HepG2 (cell line): ENCODE data around the gene NAPB. TPM values are rescaled to one million over a fixed set of nuclear protein-coding genes. Genes with fewer than 3 reads are reported as not detected.

ENCODE experiments used
- GFI1 ChIP-seq: sonication (generic); formaldehyde crosslinking; IDR thresholded peaks from 2 replicates; pipeline ENCODE4 v1.5.0; 2020; ENCODE audit warnings: missing genetic modification reagents, mild to moderate bottlenecking, borderline replicate concordance
- ISX ChIP-seq: sonication (generic); formaldehyde crosslinking; conservative IDR thresholded peaks from 2 replicates; pipeline ENCODE4 v1.5.0; 2020; ENCODE audit warnings: missing genetic modification reagents
- MIER3 ChIP-seq: IDR thresholded peaks from 2 replicates; pipeline ENCODE4 v1.6.1; 2016; ENCODE audit warnings: missing compliant biosample characterization, borderline replicate concordance
- POLR2G ChIP-seq: fragments of 200-400 bp; formaldehyde crosslinking; IDR thresholded peaks from 2 replicates; pipeline ENCODE4 v1.6.1; 2018; ENCODE audit warnings: mild to moderate bottlenecking, low read depth, low read length, moderate library complexity
- RBFOX2 ChIP-seq: fragments of 200-400 bp; formaldehyde crosslinking; IDR thresholded peaks from 2 replicates; pipeline ENCODE4 v1.6.1; 2017; ENCODE audit warnings: low read depth, mild to moderate bottlenecking, low read length
- SP2 ChIP-seq: sonication (generic); formaldehyde crosslinking; IDR thresholded peaks from 2 replicates; pipeline ENCODE4 v1.5.1; 2020; ENCODE audit warnings: mild to moderate bottlenecking, missing genetic modification reagents
- ZBTB7B ChIP-seq: sonication (generic); formaldehyde crosslinking; IDR thresholded peaks from 2 replicates; pipeline ENCODE4 v1.4.0; 2020; ENCODE audit warnings: missing genetic modification reagents
- ZNF30 ChIP-seq: sonication (generic); formaldehyde crosslinking; IDR thresholded peaks from 2 replicates; pipeline ENCODE4 v1.5.0; 2020; ENCODE audit warnings: mild to moderate bottlenecking, missing genetic modification reagents
- ZNF354B ChIP-seq: sonication (generic); formaldehyde crosslinking; IDR thresholded peaks from 2 replicates; pipeline ENCODE4 v1.8.0; 2022; ENCODE audit warnings: mild to moderate bottlenecking, missing genetic modification reagents
- ZNF562 ChIP-seq: sonication (generic); formaldehyde crosslinking; IDR thresholded peaks from 2 replicates; pipeline ENCODE4 v1.8.0; 2022; ENCODE audit warnings: missing genetic modification reagents, borderline replicate concordance
- ZNF569 ChIP-seq: sonication (generic); formaldehyde crosslinking; IDR thresholded peaks from 2 replicates; pipeline ENCODE4 v1.5.0; 2020; ENCODE audit warnings: mild to moderate bottlenecking, missing genetic modification reagents, moderate library complexity, borderline replicate concordance
- polyA plus RNA-seq, 8 experiments: library from polyadenylated mRNA; depleted of rRNA in 3 of 8; stranded (reverse) in 7 of 8; unstranded in 1 of 8; fragments of >200 nt; fragmentation: Illumina TruSeq in 4 of 8; extraction: Trizol in 4 of 8; gene quantifications; 2 replicates each; pipeline versions ENCODE4 v1.2.1 to v1.2.3, GENCODE V29; 2011 to 2016; ENCODE audit warnings: low read depth in 4 of 8, missing spikeins in 1 of 8, mixed read lengths in 1 of 8; ENCODE audit not compliant: insufficient read depth in 1 of 8
- total RNA-seq, 5 experiments: library from RNA; depleted of rRNA; stranded (reverse); fragments of >200 nt; fragmentation: Illumina TruSeq; extraction: Trizol; gene quantifications; 2 replicates each; pipeline ENCODE4 v1.2.3, GENCODE V29; 2016; ENCODE audit warnings: low read depth in 1 of 5
- TF ChIP-seq, protein P1 (sequence below): sonication (generic); formaldehyde crosslinking; IDR thresholded peaks from 2 replicates; pipeline ENCODE4 v1.4.0; 2020; ENCODE audit warnings: missing genetic modification reagents
- TF ChIP-seq, protein P2 (sequence below): sonication (generic); formaldehyde crosslinking; IDR thresholded peaks from 2 replicates; pipeline ENCODE4 v1.5.1; 2020; ENCODE audit warnings: mild to moderate bottlenecking, missing genetic modification reagents
- TF ChIP-seq, protein P3 (sequence below): sonication (generic); formaldehyde crosslinking; IDR thresholded peaks from 2 replicates; pipeline ENCODE4 v1.5.0; 2020; ENCODE audit warnings: mild to moderate bottlenecking, missing genetic modification reagents, borderline replicate concordance
- TF ChIP-seq, protein P4 (sequence below): sonication (generic); formaldehyde crosslinking; IDR thresholded peaks from 2 replicates; pipeline ENCODE4 v1.5.1; 2020; ENCODE audit warnings: missing genetic modification reagents, mild to moderate bottlenecking, borderline replicate concordance

The NAPB gene
- total and polyA plus RNA-seq, 2 of the 13 experiments (the other 11 are each of a cell fraction or from before 2014, with no cell fraction given), result 15.2 to 16.1 TPM

DNA sequence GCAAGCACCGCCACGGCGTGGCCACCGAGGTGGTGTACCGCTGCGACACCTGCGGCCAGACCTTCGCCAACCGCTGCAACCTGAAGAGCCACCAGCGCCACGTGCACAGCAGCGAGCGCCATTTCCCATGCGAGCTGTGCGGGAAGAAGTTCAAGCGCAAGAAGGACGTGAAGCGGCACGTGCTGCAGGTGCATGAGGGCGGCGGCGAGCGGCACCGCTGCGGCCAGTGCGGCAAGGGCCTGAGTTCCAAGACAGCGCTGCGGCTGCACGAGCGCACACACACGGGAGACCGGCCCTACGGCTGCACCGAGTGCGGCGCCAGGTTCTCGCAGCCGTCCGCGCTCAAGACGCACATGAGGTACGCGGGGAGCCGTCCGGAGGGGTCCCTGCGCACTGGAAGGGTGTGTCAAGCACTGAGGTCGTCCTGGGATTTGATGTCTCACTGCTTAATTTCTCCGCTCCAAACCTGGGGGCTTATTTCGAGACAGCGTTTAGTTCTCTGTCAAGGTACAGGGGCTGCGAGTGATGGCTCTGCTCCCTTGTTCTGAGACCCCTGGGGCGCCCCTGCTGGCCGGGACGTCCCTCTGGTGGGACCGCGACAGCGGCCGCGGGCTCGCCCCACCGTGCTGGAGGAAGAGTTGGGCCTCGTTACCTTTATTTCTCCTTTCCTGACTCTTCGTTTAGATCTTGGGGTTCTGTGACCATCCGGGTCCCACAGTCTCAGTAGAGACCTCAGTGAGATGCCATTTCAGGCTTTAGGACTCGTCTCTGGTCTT, 55.7 kb downstream of the NAPB start (continued):
- TF ChIP-seq, protein P1, sequence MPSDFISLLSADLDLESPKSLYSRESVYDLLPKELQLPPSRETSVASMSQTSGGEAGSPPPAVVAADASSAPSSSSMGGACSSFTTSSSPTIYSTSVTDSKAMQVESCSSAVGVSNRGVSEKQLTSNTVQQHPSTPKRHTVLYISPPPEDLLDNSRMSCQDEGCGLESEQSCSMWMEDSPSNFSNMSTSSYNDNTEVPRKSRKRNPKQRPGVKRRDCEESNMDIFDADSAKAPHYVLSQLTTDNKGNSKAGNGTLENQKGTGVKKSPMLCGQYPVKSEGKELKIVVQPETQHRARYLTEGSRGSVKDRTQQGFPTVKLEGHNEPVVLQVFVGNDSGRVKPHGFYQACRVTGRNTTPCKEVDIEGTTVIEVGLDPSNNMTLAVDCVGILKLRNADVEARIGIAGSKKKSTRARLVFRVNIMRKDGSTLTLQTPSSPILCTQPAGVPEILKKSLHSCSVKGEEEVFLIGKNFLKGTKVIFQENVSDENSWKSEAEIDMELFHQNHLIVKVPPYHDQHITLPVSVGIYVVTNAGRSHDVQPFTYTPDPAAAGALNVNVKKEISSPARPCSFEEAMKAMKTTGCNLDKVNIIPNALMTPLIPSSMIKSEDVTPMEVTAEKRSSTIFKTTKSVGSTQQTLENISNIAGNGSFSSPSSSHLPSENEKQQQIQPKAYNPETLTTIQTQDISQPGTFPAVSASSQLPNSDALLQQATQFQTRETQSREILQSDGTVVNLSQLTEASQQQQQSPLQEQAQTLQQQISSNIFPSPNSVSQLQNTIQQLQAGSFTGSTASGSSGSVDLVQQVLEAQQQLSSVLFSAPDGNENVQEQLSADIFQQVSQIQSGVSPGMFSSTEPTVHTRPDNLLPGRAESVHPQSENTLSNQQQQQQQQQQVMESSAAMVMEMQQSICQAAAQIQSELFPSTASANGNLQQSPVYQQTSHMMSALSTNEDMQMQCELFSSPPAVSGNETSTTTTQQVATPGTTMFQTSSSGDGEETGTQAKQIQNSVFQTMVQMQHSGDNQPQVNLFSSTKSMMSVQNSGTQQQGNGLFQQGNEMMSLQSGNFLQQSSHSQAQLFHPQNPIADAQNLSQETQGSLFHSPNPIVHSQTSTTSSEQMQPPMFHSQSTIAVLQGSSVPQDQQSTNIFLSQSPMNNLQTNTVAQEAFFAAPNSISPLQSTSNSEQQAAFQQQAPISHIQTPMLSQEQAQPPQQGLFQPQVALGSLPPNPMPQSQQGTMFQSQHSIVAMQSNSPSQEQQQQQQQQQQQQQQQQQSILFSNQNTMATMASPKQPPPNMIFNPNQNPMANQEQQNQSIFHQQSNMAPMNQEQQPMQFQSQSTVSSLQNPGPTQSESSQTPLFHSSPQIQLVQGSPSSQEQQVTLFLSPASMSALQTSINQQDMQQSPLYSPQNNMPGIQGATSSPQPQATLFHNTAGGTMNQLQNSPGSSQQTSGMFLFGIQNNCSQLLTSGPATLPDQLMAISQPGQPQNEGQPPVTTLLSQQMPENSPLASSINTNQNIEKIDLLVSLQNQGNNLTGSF (CRISPR knock-in tag), result no peak
- no peak for TF ChIP-seq POLR2G
- TF ChIP-seq ZNF569 (CRISPR knock-in tag), result no peak
- no peak for TF ChIP-seq ZNF30 (CRISPR knock-in tag)
- TF ChIP-seq ZBTB7B (CRISPR knock-in tag), result no peak
- TF ChIP-seq ZNF354B (CRISPR knock-in tag), result no peak
- TF ChIP-seq MIER3 (CRISPR knock-in tag), result no peak
- TF ChIP-seq, protein P2, sequence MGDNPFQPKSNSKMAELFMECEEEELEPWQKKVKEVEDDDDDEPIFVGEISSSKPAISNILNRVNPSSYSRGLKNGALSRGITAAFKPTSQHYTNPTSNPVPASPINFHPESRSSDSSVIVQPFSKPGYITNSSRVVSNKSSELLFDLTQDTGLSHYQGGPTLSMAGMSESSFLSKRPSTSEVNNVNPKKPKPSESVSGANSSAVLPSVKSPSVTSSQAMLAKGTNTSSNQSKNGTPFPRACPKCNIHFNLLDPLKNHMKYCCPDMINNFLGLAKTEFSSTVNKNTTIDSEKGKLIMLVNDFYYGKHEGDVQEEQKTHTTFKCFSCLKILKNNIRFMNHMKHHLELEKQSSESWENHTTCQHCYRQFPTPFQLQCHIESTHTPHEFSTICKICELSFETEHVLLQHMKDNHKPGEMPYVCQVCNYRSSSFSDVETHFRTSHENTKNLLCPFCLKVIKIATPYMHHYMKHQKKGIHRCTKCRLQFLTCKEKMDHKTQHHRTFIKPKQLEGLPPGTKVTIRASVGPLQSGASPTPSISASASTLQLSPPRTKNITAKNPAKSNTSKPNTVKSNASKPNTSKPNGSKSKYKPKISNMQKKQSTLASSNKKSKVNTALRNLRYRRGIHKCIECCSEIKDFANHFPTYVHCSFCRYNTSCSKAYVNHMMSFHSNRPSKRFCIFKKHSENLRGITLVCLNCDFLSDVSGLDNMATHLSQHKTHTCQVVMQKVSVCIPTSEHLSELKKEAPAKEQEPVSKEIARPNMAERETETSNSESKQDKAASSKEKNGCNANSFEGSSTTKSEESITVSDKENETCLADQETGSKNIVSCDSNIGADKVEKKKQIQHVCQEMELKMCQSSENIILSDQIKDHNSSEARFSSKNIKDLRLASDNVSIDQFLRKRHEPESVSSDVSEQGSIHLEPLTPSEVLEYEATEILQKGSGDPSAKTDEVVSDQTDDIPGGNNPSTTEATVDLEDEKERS, result no peak
- TF ChIP-seq, protein P3, sequence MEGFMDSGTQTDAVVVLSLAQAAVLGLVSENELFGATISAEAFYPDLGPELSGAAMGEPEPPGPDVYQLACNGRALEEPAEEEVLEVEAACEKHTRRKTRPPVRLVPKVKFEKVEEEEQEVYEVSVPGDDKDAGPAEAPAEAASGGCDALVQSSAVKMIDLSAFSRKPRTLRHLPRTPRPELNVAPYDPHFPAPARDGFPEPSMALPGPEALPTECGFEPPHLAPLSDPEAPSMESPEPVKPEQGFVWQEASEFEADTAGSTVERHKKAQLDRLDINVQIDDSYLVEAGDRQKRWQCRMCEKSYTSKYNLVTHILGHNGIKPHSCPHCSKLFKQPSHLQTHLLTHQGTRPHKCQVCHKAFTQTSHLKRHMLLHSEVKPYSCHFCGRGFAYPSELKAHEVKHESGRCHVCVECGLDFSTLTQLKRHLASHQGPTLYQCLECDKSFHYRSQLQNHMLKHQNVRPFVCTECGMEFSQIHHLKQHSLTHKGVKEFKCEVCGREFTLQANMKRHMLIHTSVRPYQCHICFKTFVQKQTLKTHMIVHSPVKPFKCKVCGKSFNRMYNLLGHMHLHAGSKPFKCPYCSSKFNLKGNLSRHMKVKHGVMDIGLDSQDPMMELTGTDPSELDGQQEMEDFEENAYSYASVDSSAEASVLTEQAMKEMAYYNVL (CRISPR knock-in tag), result no peak
- no peak for TF ChIP-seq SP2
- no peak for TF ChIP-seq ISX (CRISPR knock-in tag)
- no peak for TF ChIP-seq ZNF562 (CRISPR knock-in tag)
- no peak for TF ChIP-seq GFI1 (CRISPR knock-in tag)
- TF ChIP-seq, protein P4, sequence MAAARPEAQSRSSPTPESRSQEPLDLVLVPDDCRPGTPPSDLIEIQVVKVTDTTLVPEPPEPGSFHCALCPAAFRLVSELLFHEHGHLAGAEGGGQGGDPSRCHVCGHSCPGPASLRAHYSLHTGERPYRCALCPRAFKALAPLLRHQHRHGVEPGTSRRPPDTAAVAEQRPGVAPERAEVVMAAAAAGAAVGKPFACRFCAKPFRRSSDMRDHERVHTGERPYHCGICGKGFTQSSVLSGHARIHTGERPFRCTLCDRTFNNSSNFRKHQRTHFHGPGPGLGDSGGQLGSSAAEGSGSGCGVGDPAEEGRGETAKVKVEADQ (CRISPR knock-in tag), result no peak
- peak; percentile 65 for TF ChIP-seq RBFOX2
